Vagina (tissue), 2 donors: ENCODE data around the gene ECE2.

Experiments
- CTCF ChIP-seq, 3 experiments: fragments of 450-650 bp in 2 of 3; fragments of 200-600 bp in 1 of 3; sonication (generic) in 1 of 3; IDR thresholded peaks; one replicate each; pipeline ENCODE4 v1.5.1; 2017 to 2019; ENCODE audit warnings: antibody characterized with exemption in 3 of 3, mild to moderate bottlenecking in 2 of 3, moderate library complexity in 2 of 3
- POLR2A ChIP-seq, 2 donors: fragments of 450-650 bp; IDR thresholded peaks; one replicate each; pipeline ENCODE4 v1.6.1; 2017; ENCODE audit warnings: antibody characterized with exemption in 2 of 2, mild to moderate bottlenecking in 2 of 2, moderate library complexity in 2 of 2

DNA sequence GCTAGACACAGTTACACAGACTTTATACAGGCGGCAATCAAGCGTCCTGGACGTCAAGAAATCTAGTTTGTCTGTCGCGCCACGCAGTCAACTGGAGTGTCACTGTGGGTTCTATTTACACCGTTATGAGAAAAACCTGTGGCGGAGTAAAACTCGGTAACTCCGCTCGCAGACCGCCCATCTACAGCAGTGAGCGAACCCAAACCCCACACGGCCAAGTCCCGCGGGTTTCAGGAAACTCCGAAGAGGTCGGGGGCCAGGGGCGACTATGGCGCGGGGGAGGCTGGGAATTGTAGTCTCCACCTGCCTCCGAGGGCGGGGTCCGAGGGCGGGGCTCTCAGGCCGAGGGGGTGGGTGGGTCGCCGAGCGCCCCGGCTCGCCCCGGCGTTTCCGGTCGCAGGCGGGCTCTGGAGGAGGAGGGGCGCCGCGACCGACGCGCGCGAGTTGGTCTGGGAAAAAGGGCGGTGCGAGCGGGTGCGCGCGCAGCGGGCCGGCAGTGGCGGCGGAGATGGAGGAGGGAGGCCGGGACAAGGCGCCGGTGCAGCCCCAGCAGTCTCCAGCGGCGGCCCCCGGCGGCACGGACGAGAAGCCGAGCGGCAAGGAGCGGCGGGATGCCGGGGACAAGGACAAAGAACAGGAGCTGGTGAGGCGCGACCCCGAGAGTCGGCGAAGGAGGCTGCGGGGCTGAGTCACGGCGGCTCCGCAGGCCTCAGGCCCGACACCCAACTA lies 23.1 kb downstream of the ECE2 start, which contains the start of gene PSMD2:
- TF ChIP-seq CTCF (IDR thresholded peaks at IDR 0.05) (peak in 1 of 3 experiments; percentile 19), POLR2A (IDR thresholded peaks at IDR 0.05) (peak in 1 of 2 donors; percentile 76)
